Measurements from ENCODE around the gene DUSP10.

DNA sequence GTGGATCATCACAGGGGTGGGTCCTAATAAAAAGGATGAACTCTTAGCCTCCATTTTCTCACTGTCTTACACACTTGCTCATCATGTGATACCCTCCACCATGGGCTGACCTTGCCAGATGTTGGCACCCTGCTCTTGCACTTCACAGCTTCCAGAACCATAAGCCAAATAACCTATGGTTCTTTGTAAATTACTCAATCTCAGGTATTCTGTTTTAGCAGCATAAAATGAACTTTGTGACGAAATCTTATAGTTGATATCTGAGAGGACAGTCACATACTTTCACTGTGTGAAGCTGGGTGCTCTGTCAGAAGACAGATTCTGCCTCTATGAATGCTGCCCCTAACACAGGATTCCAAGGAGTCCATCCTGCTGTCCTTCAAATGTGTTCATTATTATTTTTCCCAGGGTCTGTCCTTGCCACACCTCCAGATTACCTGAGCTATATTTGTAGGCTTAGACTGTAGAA lies 13.8 kb downstream of the DUSP10 start:
- TF ChIP-seq ZC3H10 (CRISPR knock-in tag; IDR thresholded peaks at IDR 0.05) (no peak), RARB (CRISPR knock-in tag; IDR thresholded peaks at IDR 0.05) (no peak), ZFP30 (CRISPR knock-in tag; IDR thresholded peaks at IDR 0.05) (no peak), CSDC2 (CRISPR knock-in tag; IDR thresholded peaks at IDR 0.05) (no peak), ZNF70 (CRISPR knock-in tag; IDR thresholded peaks at IDR 0.05) (no peak), OSR1 (CRISPR knock-in tag; IDR thresholded peaks at IDR 0.05) (no peak), TOX (CRISPR knock-in tag; IDR thresholded peaks at IDR 0.05; ENCODE audit: borderline replicate concordance) (no peak), ESRRG (CRISPR knock-in tag; IDR thresholded peaks at IDR 0.05) (no peak)
- TF ChIP-seq, protein P1, sequence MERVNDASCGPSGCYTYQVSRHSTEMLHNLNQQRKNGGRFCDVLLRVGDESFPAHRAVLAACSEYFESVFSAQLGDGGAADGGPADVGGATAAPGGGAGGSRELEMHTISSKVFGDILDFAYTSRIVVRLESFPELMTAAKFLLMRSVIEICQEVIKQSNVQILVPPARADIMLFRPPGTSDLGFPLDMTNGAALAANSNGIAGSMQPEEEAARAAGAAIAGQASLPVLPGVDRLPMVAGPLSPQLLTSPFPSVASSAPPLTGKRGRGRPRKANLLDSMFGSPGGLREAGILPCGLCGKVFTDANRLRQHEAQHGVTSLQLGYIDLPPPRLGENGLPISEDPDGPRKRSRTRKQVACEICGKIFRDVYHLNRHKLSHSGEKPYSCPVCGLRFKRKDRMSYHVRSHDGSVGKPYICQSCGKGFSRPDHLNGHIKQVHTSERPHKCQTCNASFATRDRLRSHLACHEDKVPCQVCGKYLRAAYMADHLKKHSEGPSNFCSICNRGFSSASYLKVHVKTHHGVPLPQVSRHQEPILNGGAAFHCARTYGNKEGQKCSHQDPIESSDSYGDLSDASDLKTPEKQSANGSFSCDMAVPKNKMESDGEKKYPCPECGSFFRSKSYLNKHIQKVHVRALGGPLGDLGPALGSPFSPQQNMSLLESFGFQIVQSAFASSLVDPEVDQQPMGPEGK (CRISPR knock-in tag; IDR thresholded peaks at IDR 0.05; ENCODE audit: borderline replicate concordance): no peak

All from SK-N-SH treated with all-trans-retinoic acid at 6 μM for 48 hours (cell line).